HG02943 (cell line): ENCODE results near the gene UBL5.

Experiments
- ATAC-seq: cut with Tn5 transposase; IDR thresholded peaks from one replicate; pipeline ENCODE4 v1.9.1; 2021; ENCODE audit warnings: mild to moderate bottlenecking, low read depth, moderate library complexity; ENCODE audit not compliant: unreplicated experiment

Gene UBL5

GRCh38 chr19:9877780-9878510 is 50.2 kb downstream of the UBL5 start:
- no peak for ATAC-seq

GRCh38 chr19:9878511-9879196 is 50.9 kb downstream of the UBL5 start:
- ATAC-seq = no peak
